ENCODE data around the gene ARID3B. TPM values are rescaled to one million over a fixed set of nuclear protein-coding genes. Genes with fewer than 3 reads are reported as not detected.

The ARID3B gene
- total RNA-seq = 1 to 10 TPM; 1.8 to 4.7 (median 2.9) TPM
- polyA plus RNA-seq = 1 to 10 TPM; 2.5 to 5.5 (median 4.7) TPM
- long read RNA-seq, donor 1, partial matches to known transcripts = 1 of 1 reads
- long read RNA-seq, donor 1, other reads (novel, unspliced or antisense) = 0 of 1 reads
- long read RNA-seq, donor 2, full-length matches to known transcripts = 1 of 10 reads
- long read RNA-seq, donor 2, partial matches to known transcripts = 1 of 10 reads
- long read RNA-seq, donor 2, other reads (novel, unspliced or antisense) = 8 of 10 reads

- H3K4me1 ChIP-seq = peaks cover 23% of the 10 kb centered on the region
- DNase-seq = peak; percentile 98 to 99
- peak within 1 kb of the TSS; percentile 85 for H3K27ac ChIP-seq
- no peaks in the 10 kb centered on the region for H3K36me3 ChIP-seq (ENCODE audit: insufficient read depth in 1 of 2, low read depth in 1 of 2)
- H3K4me3 ChIP-seq = peak within 1 kb of the TSS; percentile 93
- peak; percentile 96 to 98 (median 98) for ATAC-seq
- H3K9me3 ChIP-seq = no peaks in the 10 kb centered on the region
- intact Hi-C loops (cut with DNase I) = loop anchor here (2.0 to 10.0 kb wide), 3 partner anchors 71 to 80 kb away; partner anchors contain the start of gene UBL7 (in 2 of the 2)
- no peak for TF ChIP-seq CTCF (IDR thresholded peaks at IDR 0.05)
- no peaks in the 10 kb centered on the region for H3K27me3 ChIP-seq (ENCODE audit: insufficient read depth in 3 of 3, low read length in 2 of 3)
- WGBS, 3 donors = 0 to 1% (median 1%) methylated on average over 55 to 73 of the region's 73 CpGs
Measured at GRCh38 chr15:74540761-74541493, at the start of gene ARID3B. Gene ARID3B (plus strand): TSS chr15:74541220. CDS start chr15:74543937, 2,717 bp downstream.

- WGBS, 3 donors = 85 to 94% (median 91%) methylated on average over 3 of the region's 3 CpGs
- no peak for TF ChIP-seq CTCF (IDR thresholded peaks at IDR 0.05)
- intact Hi-C loops (cut with DNase I) = no loop called here
Measured at GRCh38 chr15:74496648-74497047, 44.4 kb upstream of the ARID3B start.

DNA sequence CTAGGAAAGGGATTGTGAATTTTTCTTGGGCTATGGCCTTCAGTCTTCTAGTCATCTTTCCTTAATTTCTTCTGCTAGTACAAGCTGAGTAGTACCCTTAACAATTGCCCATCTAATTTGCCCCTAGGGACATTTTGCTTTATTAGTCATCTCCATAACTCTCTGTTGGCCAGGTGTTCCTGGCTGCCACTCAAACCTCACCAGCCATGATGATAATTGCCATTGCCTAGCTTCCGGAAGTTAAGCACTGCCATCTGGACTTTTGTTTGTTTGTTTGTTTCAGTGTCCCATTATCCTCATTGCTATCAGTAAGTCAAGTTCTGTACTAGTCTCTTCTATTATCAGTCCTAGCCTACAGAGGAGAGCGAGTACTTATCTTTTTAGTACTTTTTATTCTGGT lies 43.4 kb upstream of the ARID3B start:
- Histone ChIP-seq H3K36me3 (ENCODE audit: insufficient read depth in 1 of 2, low read depth in 1 of 2) (no peaks in the 10 kb centered on the region), H3K27ac (no peak overlapping the region), H3K4me3 (no peak overlapping the region), H3K27me3 (ENCODE audit: insufficient read depth in 3 of 3, low read length in 2 of 3) (no peaks in the 10 kb centered on the region), H3K9me3 (no peaks in the 10 kb centered on the region), H3K4me1 (no peaks in the 10 kb centered on the region)
- TF ChIP-seq CTCF (IDR thresholded peaks at IDR 0.05) = no peak
- intact Hi-C loops (cut with DNase I) = no loop called here
- WGBS, 3 donors = 64 to 71% (median 66%) methylated on average over 2 of the region's 2 CpGs
- no peak for ATAC-seq
- no peak for DNase-seq

More at GRCh38 chr15:74496648-74497047, 44.4 kb upstream of the ARID3B start:
- Histone ChIP-seq H3K4me1 (no peaks in the 10 kb centered on the region), H3K27ac (no peak overlapping the region), H3K36me3 (ENCODE audit: insufficient read depth in 1 of 2, low read depth in 1 of 2) (no peaks in the 10 kb centered on the region), H3K4me3 (no peak overlapping the region), H3K9me3 (no peaks in the 10 kb centered on the region), H3K27me3 (ENCODE audit: insufficient read depth in 3 of 3, low read length in 2 of 3) (no peaks in the 10 kb centered on the region)
- DNase-seq (no peak), ATAC-seq (no peak)

DNA sequence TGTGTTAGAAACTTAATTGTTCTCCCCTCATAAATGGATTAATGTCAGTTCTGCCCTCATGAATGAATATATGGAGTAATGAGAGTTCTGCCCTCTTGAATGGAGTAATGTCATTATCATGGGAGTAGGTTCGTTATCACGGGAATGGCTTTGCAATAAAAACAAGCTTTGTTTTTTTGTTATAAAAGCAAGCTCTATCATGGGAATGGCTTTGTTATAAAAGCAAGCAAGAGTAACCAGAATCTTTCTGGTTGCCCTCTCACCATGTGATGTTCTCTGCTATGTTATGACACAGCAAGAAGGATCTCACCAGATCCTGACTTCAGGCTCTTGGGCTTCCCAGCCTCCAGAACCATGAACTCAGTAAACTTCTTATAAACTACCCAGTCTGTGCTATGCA lies 41.7 kb upstream of the ARID3B start:
- TF ChIP-seq CTCF (IDR thresholded peaks at IDR 0.05) = no peak
- ATAC-seq (no peak), DNase-seq (no peak)
- Histone ChIP-seq H3K4me1 (no peaks in the 10 kb centered on the region), H3K4me3 (no peak overlapping the region), H3K9me3 (no peaks in the 10 kb centered on the region), H3K27me3 (ENCODE audit: insufficient read depth in 3 of 3, low read length in 2 of 3) (no peaks in the 10 kb centered on the region), H3K36me3 (ENCODE audit: insufficient read depth in 1 of 2, low read depth in 1 of 2) (no peaks in the 10 kb centered on the region), H3K27ac (no peak overlapping the region)
- 96 to 99% (median 97%) methylated on average over 2 of the region's 2 CpGs for WGBS, 3 donors
- intact Hi-C loops (cut with DNase I) = no loop called here

All from psoas muscle (tissue), 8 donors.